GF-D8 (cell line): ENCODE data around the gene FOXI1.

ENCODE experiments used
- DNase-seq: peaks from one replicate; lab custom pipeline; 2025; lab: John Stamatoyannopoulos, UW

FOXI1 gene

GRCh38 chr5:170150713-170151096 is 45.0 kb downstream of the FOXI1 start:
- no peak for DNase-seq

GRCh38 chr5:170151097-170151831 is 45.6 kb downstream of the FOXI1 start:
- DNase-seq, result no peak

GRCh38 chr5:170152767-170153166 is 47.1 kb downstream of the FOXI1 start:
- DNase-seq, result no peak

DNA sequence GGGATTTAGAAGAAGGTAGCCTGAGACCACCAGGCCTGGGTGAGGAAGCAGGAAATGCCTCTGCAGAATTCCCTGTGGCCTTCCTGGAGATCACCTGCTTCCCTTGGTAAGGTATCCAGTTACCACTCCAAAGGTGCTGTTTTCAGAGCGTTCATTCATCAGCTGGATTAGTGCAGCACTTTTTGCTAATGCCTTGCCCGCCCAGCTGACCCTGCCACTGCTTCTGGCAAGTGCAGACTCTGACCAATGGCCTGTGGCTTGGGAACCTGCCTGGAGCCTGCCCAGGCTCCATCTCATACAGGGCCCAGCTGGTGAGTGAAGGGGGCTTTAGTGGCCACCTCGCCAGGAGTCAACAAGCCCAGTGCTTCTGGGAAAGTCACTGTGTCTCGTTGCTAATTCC is 48.6 kb downstream of the FOXI1 start:
- no peak for DNase-seq

DNA sequence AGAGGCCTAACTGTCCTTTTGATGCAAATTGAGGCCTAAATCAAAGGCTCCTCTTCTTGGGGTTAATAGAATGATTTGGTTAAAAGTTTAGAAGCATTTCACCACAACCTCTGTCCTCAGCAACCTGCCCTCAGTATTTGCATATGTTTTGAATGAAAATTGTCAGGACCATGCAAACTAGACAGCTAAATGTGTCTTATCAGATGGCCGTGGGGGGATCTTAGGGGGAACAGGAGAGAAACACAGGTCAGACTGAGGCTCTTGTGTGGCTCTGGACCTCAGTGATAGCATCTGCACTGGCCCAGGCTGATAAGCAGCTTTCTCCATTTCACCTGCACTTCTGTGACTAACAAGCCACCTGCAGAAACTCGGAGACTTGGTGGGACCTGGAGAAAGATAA is 49.0 kb downstream of the FOXI1 start:
- DNase-seq, result no peak

DNA sequence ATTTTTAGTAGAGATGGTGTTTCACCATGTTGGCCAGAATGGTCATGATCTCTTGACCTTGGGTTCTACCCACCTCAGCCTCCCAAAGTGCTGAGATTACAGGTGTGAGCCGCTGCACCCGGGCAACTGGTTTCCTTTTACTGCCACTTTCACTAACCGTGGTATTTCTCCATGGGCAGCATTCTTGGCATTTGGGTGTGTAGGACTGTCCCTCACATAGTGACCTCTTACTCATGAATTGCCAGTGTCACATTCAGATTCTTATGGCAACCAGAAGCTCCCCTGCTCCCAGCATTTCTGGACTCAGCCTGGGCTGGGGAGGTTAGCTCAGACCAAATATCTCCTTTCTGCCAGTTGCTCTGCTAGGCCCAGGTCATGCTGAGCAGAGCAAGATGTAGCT is 50.1 kb downstream of the FOXI1 start:
- no peak for DNase-seq

GRCh38 chr5:170159101-170159698 is 53.5 kb downstream of the FOXI1 start:
- DNase-seq, result no peak
